H9 (cell line): ENCODE measurements around the gene DPYD. TPM values are rescaled to one million over a fixed set of nuclear protein-coding genes. Genes with fewer than 3 reads are reported as not detected.

Source experiments
- DNase-seq: peaks from one replicate; pipeline ENCODE4 v3.0.0-alpha.2; 2017
- H2AFZ ChIP-seq: one replicate; pipeline ENCODE4 v1.6.1; 2013; ENCODE audit warnings: mild to moderate bottlenecking, low read length, control low read depth, moderate library complexity
- H2AK5ac ChIP-seq: 2 replicates; pipeline ENCODE4 v1.6.1; 2013; ENCODE audit warnings: low read length, control low read depth, mixed read lengths; ENCODE audit not compliant: insufficient read length
- H2BK120ac ChIP-seq: one replicate; pipeline ENCODE4 v1.6.1; 2013; ENCODE audit warnings: low read depth, mild to moderate bottlenecking, low read length, control low read depth, inconsistent platforms; ENCODE audit not compliant: poor library complexity, severe bottlenecking
- H2BK12ac ChIP-seq: 2 replicates; pipeline ENCODE4 v1.6.1; 2013; ENCODE audit warnings: low read length, control low read depth, mixed read lengths, low read depth; ENCODE audit not compliant: insufficient read length
- H2BK15ac ChIP-seq: 2 replicates; pipeline ENCODE4 v1.6.1; 2013; ENCODE audit warnings: low read depth, low read length, control low read depth
- H2BK20ac ChIP-seq: one replicate; pipeline ENCODE4 v1.6.1; 2013; ENCODE audit warnings: low read depth, mild to moderate bottlenecking, low read length, control low read depth, inconsistent platforms; ENCODE audit not compliant: poor library complexity, severe bottlenecking
- H2BK5ac ChIP-seq: 2 replicates; pipeline ENCODE4 v1.6.1; 2013; ENCODE audit warnings: low read length, control low read depth, mixed read lengths; ENCODE audit not compliant: insufficient read length
- H3K14ac ChIP-seq: 2 replicates; pipeline ENCODE4 v1.6.1; 2013; ENCODE audit warnings: low read length, control low read depth; ENCODE audit not compliant: insufficient read depth
- H3K18ac ChIP-seq: 2 replicates; pipeline ENCODE4 v1.6.1; 2013; ENCODE audit warnings: low read depth, mild to moderate bottlenecking, mixed read lengths, low read length, control low read depth; ENCODE audit not compliant: insufficient read length
- H3K23ac ChIP-seq: 2 replicates; pipeline ENCODE4 v1.6.1; 2013; ENCODE audit warnings: low read length, control low read depth, mixed read lengths, low read depth; ENCODE audit not compliant: insufficient read length
- H3K23me2 ChIP-seq: 2 replicates; pipeline ENCODE4 v1.6.1; 2013; ENCODE audit warnings: low read depth, mild to moderate bottlenecking, mixed read lengths, low read length, control low read depth; ENCODE audit not compliant: insufficient read length, poor library complexity, severe bottlenecking
- H3K27ac ChIP-seq: 2 replicates; pipeline ENCODE4 v1.5.1; 2013; ENCODE audit warnings: low read length, control low read depth, mixed read lengths, low read depth; ENCODE audit not compliant: insufficient read length
- H3K27me3 ChIP-seq: 2 replicates; pipeline ENCODE4 v1.6.1; 2013; ENCODE audit warnings: low read length, control low read depth, inconsistent platforms; ENCODE audit not compliant: insufficient read depth
- H3K4ac ChIP-seq: 2 replicates; pipeline ENCODE4 v1.6.1; 2013; ENCODE audit warnings: low read depth, mild to moderate bottlenecking, control low read depth, inconsistent platforms, low read length, moderate library complexity
- H3K4me1 ChIP-seq: 2 replicates; pipeline ENCODE4 v1.6.1; 2013; ENCODE audit warnings: low read length, control low read depth, inconsistent platforms; ENCODE audit not compliant: insufficient read depth
- H3K4me2 ChIP-seq: 2 replicates; pipeline ENCODE4 v1.6.1; 2013; ENCODE audit warnings: low read length, control low read depth, mixed read lengths; ENCODE audit not compliant: insufficient read length, insufficient read depth
- H3K56ac ChIP-seq: 2 replicates; pipeline ENCODE4 v1.6.1; 2013; ENCODE audit warnings: low read depth, mild to moderate bottlenecking, mixed read lengths, low read length, control low read depth; ENCODE audit not compliant: insufficient read length
- H3K79me1 ChIP-seq: 2 replicates; pipeline ENCODE4 v1.6.1; 2013; ENCODE audit warnings: low read depth, mild to moderate bottlenecking, moderate library complexity, low read length, control low read depth, inconsistent platforms; ENCODE audit not compliant: insufficient read depth, poor library complexity, severe bottlenecking
- H3K79me2 ChIP-seq: 2 replicates; pipeline ENCODE4 v1.6.1; 2013; ENCODE audit warnings: low read length, control low read depth, inconsistent platforms; ENCODE audit not compliant: insufficient read depth
- H3K9ac ChIP-seq: 2 replicates; pipeline ENCODE4 v1.6.1; 2013; ENCODE audit warnings: low read length, control low read depth, mixed read lengths; ENCODE audit not compliant: insufficient read length; ENCODE audit errors: extremely low read depth
- H3K9me3 ChIP-seq: one replicate; pipeline ENCODE4 v1.6.1; 2013; ENCODE audit warnings: low read depth, low read length, inconsistent platforms; ENCODE audit not compliant: control insufficient read depth
- H3T11ph ChIP-seq: one replicate; pipeline ENCODE4 v1.6.1; 2013; ENCODE audit warnings: mild to moderate bottlenecking, low read length, control low read depth, inconsistent platforms
- H4K20me1 ChIP-seq: one replicate; pipeline ENCODE4 v1.6.1; 2013; ENCODE audit not compliant: control insufficient read depth, insufficient read length, insufficient read depth
- H4K5ac ChIP-seq: 2 replicates; pipeline ENCODE4 v1.6.1; 2013; ENCODE audit warnings: low read depth, mild to moderate bottlenecking, mixed read lengths, low read length, control low read depth; ENCODE audit not compliant: insufficient read length
- H4K8ac ChIP-seq: replicated peaks from 2 replicates; pipeline ENCODE4 v1.6.1; 2013; ENCODE audit warnings: low read length, control low read depth, mixed read lengths, low read depth; ENCODE audit not compliant: insufficient read length
- H4K91ac ChIP-seq: 2 replicates; pipeline ENCODE4 v1.6.1; 2013; ENCODE audit warnings: low read depth, mild to moderate bottlenecking, moderate library complexity, mixed read lengths, low read length, control low read depth; ENCODE audit not compliant: insufficient read length
- H3K27ac Mint-ChIP-seq, 3 experiments: 2 replicates in 2 of 3; 3 replicates in 1 of 3; pipeline ENCODE4 v1.8.0; 2020 to 2021; ENCODE audit warnings: mixed read lengths in 3 of 3, mild to moderate bottlenecking in 1 of 3, moderate library complexity in 1 of 3
- H3K27me3 Mint-ChIP-seq: 2 replicates; pipeline ENCODE4 v1.8.0; 2021; ENCODE audit warnings: low read depth, mild to moderate bottlenecking, moderate library complexity, mixed read lengths
- H3K36me3 Mint-ChIP-seq, 3 experiments: 2 replicates in 2 of 3; 3 replicates in 1 of 3; pipeline ENCODE4 v1.8.0; 2020 to 2021; ENCODE audit warnings: low read depth in 3 of 3, mixed read lengths in 3 of 3; ENCODE audit not compliant: insufficient read depth in 1 of 3
- H3K4me1 Mint-ChIP-seq, 2 experiments: 2 replicates each; pipeline ENCODE4 v1.8.0; 2020; ENCODE audit warnings: mixed read lengths in 2 of 2
- H3K4me3 Mint-ChIP-seq, 2 experiments: 2 replicates in 1 of 2; 3 replicates in 1 of 2; pipeline ENCODE4 v1.8.0; 2020 to 2021; ENCODE audit warnings: mild to moderate bottlenecking in 2 of 2, mixed read lengths in 2 of 2, moderate library complexity in 1 of 2
- H3K9me3 Mint-ChIP-seq, 2 experiments: 2 replicates in 1 of 2; 3 replicates in 1 of 2; pipeline ENCODE4 v1.8.0; 2020; ENCODE audit warnings: mild to moderate bottlenecking in 2 of 2, mixed read lengths in 2 of 2, moderate library complexity in 1 of 2
- WGBS: extraction: QIAGEN DNeasy Blood & Tissue Kit; methylation state at CpG from one replicate; pipeline ENCODE4 v1.1.7; 2013; ENCODE audit warnings: missing lambda C conversion rate, low lambda C conversion rate, mixed read lengths; ENCODE audit not compliant: insufficient read length; ENCODE audit errors: extremely low coverage; 5-methylcytosine and 5-hydroxymethylcytosine counted together
- total RNA-seq: library from RNA; stranded (reverse); gene quantifications from 2 replicates; pipeline ENCODE4 v1.2.1, GENCODE V29; 2021
- TF ChIP-seq, protein P1 (sequence below): fragments of 200-600 bp; sonication (generic); conservative IDR thresholded peaks from 3 replicates; pipeline ENCODE4 v1.8.0; 2021; ENCODE audit warnings: antibody characterized with exemption, mild to moderate bottlenecking

The DPYD gene
- total RNA-seq, 1 experiment from 2014 or later = 0.37 TPM

DNA sequence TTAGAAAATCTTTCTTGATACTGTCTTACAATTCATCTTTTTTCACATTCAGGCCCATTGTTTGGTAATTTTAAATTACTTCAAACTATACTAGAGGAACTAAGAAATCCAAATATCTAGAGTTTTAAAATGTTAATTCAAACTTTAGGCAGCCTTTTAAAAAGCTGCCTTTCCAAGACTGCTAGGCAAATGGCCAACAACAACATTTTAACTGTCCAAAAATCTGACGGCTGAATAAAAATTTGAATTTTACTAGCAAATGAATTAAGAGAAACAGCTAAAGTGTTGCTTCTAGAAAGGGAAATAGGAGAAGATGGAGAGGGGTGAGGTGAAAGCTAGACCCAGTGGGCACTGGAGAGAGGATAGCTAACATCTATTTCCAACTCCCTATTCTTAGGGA lies 17.2 kb downstream of the DPYD start:
- H3K4me1 ChIP-seq = no peaks in the 10 kb centered on the region

More for the DNA sequence above, 17.2 kb downstream of the DPYD start:
- H3K9ac ChIP-seq = no peak overlapping the region
- no peak overlapping the region for H4K5ac ChIP-seq
- Mint-ChIP-seq H3K4me1 (no peaks in the 10 kb centered on the region), H3K9me3 (peaks cover 0 to 2% of the 10 kb centered on the region in 2 experiments; a peak in 2 of 5 replicates), H3K27me3 (no peaks in the 10 kb centered on the region), H3K36me3 (peaks cover 0 to 3% (median 0%) of the 10 kb centered on the region in 3 experiments; a peak in 2 of 7 replicates), H3K27ac (no peak overlapping the region), H3K4me3 (no peak overlapping the region)
- H2AK5ac ChIP-seq = no peak overlapping the region
- no peaks in the 10 kb centered on the region for H3K27me3 ChIP-seq
- no peak overlapping the region for H4K8ac ChIP-seq
- H3K9me3 ChIP-seq = no peaks in the 10 kb centered on the region
- no peak overlapping the region for H2BK15ac ChIP-seq
- WGBS = no CpG with 5 or more reads among the region's 1 CpG
- H2AFZ ChIP-seq = no peak overlapping the region
- H3K56ac ChIP-seq = no peak overlapping the region
- no peaks in the 10 kb centered on the region for H3K23me2 ChIP-seq
- H3K4ac ChIP-seq = no peak overlapping the region
- TF ChIP-seq, protein P1, sequence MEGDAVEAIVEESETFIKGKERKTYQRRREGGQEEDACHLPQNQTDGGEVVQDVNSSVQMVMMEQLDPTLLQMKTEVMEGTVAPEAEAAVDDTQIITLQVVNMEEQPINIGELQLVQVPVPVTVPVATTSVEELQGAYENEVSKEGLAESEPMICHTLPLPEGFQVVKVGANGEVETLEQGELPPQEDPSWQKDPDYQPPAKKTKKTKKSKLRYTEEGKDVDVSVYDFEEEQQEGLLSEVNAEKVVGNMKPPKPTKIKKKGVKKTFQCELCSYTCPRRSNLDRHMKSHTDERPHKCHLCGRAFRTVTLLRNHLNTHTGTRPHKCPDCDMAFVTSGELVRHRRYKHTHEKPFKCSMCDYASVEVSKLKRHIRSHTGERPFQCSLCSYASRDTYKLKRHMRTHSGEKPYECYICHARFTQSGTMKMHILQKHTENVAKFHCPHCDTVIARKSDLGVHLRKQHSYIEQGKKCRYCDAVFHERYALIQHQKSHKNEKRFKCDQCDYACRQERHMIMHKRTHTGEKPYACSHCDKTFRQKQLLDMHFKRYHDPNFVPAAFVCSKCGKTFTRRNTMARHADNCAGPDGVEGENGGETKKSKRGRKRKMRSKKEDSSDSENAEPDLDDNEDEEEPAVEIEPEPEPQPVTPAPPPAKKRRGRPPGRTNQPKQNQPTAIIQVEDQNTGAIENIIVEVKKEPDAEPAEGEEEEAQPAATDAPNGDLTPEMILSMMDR = no peak
- H3T11ph ChIP-seq = no peak overlapping the region
- H2BK5ac ChIP-seq = no peak overlapping the region
- no peak overlapping the region for H3K4me2 ChIP-seq
- no peak overlapping the region for H2BK12ac ChIP-seq
- no peak overlapping the region for H2BK120ac ChIP-seq
- no peak overlapping the region for H3K27ac ChIP-seq
- no peaks in the 10 kb centered on the region for H3K79me1 ChIP-seq
- no peak overlapping the region for H4K91ac ChIP-seq
- DNase-seq = no peak
- no peaks in the 10 kb centered on the region for H4K20me1 ChIP-seq
- H3K18ac ChIP-seq = no peak overlapping the region
- H3K14ac ChIP-seq = no peak overlapping the region
- no peak overlapping the region for H2BK20ac ChIP-seq
- H3K79me2 ChIP-seq = no peaks in the 10 kb centered on the region
- H3K23ac ChIP-seq = no peak overlapping the region
